NCI-H1092 treated with DMSO at 0.1 percent for 48 hours (cell line): ENCODE data around the gene ANO9.

Source experiments
- DNase-seq: peaks from one replicate; lab custom pipeline; 2025; lab: John Stamatoyannopoulos, UW

The ANO9 gene

DNA sequence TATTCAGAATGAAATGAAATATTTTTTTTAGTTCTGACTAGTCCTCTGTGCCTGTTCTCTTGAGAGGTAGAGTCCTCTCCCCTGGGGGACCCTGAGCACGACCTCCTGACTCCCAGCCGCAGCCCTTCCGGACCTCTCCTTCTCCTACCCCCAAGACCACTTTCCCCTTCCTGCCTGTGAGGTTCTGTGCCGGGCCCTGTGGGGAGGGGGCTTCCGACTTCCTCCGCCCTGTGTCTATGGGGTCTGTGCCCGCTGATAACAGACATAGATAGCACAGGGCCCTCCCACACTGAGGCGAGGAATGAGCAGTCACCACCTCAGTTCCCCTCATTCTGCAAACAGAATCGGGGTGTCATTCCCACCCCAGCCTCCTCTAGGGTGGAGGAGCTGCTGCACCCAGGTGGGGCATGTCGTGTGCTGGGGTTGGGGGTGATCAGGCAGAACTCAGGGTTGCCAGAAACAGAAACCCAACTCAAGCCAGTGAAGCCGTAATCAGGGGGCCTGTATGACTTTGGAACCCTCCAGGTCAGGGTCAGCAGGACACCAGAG is 59.7 kb downstream of the ANO9 start:
- no peak for DNase-seq

DNA sequence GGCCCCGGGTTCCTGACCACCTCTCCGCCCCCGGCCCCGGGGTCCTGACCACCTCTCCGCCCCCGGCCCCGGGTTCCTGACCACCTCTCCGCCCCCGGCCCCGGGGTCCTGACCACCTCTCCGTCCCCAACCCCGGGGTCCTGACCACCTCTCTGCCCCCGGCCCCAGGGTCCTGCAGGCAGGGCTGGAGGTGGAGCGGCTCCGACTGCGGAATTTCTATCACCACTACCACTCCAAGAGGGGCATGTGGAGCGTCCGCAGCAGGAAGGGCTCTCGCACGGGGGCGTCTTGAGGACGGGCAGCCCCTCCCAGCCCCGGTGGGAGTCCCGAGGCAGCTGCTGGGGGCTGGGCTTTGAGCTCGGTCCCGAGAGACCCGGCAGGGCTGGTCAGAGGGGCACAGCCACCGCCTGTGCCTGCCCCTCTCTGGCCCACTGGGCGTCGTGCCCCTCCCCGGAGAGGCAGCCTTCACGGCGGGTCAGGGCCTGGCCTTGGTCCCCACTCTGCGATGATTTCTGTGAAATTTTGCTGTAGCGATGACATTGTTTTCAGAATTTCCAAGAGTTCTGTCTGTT is 60.2 kb downstream of the ANO9 start:
- DNase-seq = no peak

DNA sequence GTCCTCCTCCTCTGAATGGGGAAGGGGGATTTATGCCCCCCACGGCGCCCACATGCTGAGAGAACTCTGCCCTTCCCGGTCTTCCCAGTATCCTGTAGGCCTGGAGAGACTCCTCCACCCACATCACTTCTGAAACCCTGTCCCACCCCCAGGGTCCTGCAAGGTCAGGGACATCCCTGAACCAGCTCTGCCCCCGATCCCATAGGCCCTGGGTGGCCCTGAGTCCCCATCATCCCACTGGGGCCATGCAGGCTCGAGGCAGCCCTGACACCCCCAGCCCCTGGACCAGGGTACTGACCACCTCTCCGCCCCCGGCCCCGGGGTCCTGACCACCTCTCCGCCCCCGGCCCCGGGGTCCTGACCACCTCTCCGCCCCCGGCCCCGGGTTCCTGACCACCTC is 60.8 kb downstream of the ANO9 start:
- DNase-seq = no peak

DNA sequence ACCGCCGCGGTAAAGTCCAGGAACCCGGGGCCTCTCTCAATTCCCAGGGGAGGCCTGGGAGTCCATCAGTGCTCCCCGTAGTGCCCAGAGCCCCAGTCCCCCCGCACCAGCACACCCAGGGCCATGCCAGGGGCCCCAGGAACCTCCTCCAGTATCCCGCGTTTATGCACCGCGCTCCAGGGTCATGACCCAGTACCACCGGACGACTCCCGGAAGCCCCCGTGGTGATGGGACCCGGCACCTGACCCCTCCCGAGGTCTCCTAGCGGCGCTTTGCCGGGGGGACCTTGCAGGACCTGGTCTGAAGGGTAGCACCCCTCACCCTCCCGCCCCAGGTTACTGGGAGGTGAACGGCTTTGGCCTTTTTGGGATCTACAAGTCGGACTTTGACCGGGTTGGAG is 61.3 kb downstream of the ANO9 start:
- DNase-seq = no peak

DNA sequence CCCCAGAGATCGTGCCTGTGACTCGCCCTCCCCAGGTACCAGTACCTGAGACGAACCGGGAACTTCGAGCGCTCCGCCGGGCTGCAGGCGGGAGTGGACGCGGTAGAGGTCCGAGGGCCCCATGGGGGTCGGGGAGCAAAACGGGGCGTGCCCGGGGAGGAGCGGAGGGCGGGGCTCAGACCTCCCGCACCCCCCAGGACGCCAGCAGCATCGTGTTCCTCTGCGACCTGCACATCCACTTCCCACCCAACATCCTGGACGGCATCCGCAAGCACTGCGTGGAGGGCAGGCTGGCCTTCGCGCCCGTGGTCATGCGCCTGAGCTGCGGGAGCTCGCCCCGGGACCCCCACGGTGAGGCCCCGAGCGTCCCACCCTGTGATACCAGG is 61.7 kb downstream of the ANO9 start:
- no peak for DNase-seq

DNA sequence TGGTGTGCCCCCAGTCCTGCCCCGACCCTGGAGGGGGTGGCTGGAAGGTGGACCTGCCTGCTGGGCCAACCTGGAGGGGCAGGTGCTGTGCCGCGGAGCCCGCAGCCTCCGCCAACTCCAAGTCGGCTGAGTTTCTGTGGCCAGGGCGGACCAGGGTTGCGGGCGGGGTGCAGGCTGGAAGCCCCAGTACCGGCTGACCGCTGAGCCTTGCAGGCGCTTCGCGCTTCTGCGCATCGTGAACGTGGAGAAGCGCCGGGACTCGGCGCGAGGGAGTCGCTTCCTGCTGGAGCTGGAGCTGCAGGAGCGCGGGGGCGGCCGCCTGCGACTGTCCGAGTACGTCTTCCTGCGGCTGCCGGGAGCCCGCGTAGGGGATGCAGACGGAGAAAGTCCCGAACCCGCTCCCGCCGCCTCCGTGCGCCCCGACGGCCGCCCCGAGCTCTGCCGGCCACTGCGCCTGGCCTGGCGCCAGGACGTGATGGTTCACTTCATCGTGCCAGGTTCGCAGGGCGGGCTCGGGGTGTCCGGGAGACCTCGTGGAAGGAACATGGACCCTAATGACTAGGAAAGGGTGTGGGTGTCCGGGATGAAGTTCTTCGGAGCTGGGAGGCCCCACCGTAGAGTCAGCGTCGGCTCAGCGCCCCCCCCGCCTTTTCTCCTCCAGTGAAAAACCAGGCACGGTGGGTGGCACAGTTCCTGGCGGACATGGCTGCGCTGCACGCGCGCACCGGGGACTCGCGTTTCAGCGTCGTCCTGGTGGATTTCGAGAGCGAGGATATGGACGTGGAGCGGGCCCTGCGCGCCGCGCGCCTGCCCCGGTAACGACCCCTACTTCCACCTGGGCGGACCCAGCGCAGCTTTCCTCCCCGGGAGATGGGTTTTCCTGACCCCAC is 62.4 kb downstream of the ANO9 start:
- no peak for DNase-seq

DNA sequence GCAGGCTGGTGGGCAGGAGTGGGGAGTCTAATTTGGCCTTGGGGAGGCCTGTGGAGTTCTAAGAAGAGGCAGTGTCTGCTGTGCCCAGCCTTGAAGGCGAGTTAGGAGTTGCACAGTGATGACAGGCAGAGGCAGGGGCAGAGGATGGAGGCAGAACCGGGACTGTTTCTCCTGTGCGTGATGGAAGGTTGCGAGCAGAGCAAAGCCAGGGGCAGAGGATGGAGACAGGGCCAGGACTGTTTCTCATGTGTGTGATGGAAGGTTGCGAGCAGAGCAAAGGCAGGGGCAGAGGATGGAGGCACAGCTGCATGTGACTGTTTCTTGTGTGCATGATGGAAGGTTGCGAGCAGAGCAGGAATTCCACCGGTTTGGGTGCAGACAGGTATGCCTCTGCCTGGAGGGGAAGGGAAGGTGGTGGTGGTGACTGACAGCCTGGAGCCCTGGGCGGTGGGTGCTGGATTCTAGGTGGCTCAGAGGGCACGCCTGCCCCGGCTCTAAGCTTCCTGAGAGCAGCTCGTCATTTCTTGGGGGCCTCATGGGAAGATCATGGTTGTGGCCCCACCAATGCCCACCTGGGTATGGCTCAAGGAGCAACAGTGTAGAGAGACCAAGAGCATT is 63.8 kb downstream of the ANO9 start:
- no peak for DNase-seq

DNA sequence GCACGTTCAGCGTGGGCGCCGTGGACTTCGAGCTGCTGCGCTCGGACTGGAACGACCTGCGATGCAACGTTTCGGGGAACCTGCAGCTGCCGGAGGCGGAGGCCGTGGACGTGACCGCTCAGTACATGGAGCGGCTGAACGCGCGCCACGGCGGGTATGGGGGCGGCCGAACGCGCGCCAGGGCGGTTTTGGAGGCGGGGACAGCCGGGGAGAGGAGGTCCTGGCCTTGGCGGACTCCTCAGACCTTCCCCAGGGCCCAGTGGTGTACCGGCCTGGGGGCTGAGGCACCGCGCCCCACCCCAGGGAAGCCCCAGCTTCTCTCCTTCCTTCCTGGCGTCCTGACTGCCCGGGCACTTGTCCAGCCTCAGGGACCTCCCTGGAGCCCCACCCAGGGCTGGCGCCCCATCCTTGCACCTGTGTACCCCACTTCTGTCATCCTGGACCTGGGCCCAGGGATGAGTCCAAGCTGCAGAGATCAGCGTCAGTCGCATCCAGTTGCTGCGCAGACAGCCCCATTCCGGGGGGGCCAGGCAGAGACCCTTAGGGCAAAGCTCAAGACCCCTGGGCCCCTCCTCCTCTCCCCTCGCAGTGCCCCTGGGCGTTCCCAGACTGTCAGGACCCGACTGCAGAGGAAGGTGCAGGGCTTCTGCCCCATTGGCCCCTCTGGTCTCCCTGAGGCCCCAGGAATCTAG is 64.5 kb downstream of the ANO9 start:
- DNase-seq = no peak

DNA sequence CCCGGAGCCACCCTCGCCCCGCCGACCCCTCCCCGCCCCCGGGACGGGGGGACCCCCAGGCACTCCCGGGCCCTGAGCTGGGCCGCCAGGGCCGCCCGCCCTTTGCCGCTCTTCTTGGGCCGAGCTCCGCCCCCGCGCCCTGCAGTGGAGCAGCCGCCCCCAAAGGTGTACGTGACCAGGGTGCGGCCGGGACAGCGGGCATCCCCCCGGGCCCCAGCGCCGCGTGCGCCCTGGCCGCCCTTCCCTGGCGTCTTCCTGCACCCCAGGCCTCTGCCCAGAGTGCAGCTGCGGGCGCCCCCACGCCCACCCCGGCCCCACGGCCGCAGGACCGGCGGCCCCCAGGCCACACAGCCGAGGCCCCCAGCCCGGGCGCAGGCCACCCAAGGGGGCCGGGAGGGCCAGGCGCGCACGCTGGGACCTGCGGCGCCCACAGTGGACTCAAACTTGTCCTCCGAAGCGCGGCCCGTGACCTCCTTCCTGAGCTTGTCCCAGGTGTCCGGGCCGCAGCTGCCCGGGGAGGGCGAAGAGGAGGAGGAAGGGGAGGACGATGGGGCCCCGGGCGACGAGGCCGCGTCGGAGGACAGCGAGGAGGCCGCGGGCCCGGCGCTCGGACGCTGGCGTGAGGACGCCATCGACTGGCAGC is 65.2 kb downstream of the ANO9 start:
- DNase-seq = no peak

DNA sequence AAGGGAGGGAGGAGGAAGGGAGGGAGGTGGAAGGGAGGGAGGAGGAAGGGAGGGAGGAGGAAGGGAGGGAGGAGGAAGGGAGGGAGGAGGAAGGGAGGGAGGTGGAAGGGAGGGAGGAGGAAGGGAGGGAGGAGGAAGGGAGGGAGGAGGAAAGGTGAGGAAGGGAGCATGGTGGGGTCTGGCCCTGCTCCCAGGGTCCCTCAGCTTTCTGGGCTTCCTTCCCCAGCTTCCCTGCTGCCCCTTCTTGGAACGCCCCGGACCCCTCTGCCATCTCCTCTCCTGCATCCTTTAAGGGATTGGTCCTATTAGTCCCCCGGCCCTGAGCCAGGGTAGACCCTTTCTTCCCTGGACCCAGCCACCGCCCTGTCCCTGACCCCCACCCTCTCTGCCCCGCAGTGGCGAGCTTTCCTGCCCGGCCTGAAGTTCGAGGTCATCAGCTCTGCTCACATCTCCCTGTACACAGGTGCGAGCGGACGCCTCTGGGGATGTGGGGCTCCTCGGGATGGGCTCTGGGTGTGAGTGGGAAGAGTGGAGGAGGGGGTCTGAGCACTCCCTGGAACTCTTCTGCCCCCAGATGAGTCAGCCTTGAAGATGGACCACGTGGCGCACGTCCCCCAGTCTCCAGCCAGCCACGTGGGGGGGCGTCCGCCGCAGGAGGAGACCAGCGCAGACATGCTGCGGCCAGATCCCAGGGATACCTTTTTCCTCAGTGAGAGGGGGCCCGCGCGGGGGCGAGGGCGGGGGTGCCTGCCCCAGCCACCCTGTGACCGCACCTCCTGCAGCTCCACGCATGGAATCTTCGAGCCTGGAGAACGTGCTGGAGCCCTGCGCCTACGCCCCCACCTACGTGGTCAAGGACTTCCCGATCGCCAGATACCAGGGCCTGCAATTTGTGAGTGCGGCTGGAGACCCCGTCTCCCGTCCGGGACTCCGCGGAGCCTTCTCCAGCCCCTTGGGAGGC is 66.5 kb downstream of the ANO9 start:
- DNase-seq = no peak

DNA sequence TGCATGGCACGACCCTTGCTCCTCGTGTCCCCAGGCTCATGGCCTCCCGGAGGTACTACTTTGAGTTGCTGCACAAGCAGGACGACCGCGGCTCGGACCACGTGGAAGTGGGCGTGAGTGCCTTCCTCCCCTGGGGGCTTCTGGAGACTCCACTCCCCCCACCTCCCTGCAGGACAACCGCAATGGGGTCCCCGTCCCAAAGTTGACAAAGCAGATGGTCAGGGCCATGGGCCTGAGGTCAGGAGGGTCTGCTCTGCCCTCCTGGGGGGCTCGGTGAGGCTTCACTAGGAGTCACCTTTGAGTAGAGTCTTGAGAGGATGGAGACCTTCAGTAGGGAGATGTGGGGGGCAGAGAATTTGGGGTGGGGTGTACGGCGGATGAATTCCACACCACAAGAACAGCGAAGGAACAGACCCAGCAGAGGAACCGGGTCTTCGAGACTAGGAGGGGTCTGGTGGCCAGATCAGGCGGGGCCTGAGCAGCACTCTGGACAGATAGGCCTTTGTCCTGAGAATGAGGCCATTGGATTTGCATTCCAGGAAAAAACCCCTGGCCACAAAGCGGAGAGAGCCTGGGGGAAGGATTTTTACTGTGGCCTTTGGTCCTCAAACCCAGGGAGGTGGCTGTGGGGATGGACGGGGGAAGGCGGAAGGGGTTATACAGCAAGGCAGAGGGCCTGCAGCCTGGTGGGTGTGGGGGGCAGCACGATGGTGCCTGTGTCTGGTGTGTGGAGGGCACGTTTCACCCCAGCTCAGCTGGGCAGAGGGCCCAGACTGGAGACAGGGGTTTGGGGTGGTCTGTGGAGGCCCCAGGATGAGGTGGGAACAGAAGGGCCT is 67.9 kb downstream of the ANO9 start:
- no peak for DNase-seq

DNA sequence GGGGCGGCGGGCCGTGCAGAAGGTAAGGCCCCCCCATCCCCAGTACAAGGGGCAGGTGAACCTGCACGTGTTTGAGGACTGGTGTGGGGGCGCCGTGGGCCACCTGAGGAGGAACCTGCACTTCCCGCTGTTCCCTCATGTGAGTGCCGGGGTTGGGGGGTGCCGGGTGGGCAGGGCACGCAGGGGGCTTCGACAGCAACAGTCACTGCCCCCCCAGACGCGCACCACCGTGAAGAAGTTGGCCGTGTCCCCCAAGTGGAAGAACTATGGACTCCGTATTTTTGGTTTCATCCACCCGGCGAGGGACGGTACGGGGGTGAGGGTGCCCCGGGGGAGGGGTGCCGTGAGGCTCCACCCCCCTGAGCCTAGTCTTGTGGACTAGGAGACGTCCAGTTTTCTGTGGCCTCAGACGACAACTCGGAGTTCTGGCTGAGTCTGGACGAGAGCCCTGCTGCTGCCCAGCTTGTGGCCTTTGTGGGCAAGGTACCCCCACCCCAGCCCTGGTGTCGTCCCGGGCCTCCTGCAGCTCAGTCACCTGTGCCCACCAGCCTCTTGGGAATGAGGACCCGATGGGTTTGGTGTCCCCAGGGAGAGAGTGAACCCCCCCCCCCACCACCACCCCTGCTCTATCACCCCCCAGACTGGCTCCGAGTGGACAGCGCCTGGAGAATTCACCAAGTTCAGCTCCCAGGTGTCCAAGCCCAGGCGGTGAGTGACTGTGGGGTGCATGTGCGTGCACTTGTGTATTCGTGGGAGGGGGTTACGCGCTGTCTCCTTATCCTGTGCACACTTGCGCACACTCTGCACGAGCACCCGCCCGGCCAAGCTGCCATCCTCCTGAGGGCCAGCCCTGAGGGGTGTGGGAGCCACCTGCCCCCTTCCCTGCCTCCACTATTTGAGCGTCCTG is 68.7 kb downstream of the ANO9 start:
- DNase-seq = no peak

DNA sequence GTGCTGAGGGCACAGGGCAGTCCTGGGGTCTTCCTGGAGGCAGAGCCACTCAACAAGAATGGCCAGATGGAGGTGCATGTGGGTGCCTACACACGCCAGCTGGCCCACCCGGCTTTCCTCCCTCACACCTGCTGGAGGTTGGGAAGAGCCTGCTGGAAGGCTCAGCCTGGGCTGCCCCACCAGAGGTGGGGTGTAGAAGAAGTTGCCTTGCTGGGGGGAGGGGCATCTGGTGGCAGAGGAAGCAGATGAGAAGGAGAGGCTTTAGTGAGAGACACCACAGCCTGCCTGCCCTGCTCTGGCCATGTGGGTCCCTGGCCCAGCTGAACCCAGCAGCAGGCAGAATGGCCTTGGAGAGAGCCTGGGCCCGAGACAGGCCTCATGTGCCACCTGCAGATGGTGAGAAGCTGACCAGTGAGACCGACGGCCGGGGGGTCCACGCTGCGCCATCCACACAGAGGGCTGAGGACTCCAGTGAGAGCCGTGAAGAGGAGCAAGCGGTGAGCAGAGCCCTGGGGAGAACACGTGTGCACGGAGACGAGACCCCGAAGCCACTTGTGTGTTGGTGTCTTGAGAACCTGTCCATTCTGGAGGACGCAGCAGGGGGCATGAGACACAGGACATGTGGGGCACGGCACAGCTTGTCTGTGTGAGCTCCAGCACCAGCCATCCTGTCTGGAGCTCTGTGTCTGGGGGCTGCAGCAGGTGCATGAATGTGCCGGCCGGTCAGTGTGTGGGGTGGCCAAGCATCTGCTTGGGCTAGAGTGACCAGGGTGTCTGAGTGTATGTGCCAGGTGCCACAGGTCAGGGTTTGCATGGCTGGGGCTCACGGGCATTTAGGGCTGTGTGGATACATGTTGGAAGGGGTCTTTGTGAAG is 69.9 kb downstream of the ANO9 start:
- no peak for DNase-seq

DNA sequence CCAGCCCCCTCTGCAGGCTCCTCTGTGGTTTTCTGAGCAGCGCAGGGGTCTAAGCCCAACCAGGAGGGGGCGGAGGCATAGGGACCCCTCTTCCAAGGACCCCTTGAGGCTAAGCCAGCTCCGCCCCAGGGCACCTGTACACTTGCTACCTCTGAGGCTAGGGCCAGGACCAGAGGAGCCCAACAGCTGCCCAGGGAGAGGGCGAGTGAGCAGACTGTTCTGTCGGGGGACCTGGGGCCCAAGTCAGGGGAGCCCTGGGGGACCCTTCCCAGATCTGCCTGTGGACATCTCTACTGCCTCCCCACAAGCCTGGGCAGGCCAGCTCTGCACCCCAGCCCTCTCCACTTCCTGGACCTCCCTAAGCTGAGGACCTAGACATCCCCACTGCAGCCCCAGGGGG is 70.8 kb downstream of the ANO9 start:
- no peak for DNase-seq

DNA sequence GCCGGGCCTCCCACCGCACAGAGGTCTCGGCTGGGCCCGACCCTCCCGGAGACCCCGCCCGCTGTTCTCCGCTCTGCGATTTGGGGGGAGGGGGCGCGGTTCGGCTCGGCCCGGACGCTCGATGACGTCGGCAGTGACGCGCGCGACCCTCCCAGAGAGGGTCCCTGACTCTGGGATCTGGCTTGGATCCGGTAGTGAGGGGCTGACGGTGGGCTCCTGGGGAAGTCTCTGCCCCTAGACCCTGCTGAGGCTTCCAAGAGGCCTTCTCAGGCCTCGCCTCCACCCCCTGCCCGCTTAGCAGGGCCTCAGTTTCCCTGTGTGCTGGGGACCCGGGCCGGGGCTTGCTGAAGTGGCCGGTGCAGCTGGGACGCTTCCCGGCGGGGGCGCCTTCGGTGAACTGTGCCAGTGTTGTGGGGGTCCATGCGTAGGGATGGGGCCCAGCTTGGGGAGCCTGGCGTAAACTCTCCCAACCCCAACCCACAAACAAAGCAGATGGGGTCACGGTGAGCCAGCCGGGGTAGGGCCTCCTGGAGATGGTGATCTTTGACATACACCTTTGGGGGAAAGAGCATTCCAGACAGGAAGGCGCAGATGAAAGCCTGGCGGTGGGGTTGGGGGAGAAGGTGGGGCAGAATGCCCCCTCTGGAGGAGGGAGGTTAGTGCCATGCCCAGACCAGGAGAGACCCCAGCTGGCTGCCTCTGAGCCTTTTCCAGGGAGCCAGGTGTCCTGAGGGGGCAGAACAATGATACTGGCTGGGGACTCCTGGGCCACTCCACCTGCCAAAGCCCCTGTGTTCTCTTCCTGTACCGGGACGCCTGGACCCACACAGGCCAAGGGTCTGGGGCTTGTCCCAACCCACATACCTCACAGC is 71.5 kb downstream of the ANO9 start:
- peak; percentile 17 for DNase-seq

DNA sequence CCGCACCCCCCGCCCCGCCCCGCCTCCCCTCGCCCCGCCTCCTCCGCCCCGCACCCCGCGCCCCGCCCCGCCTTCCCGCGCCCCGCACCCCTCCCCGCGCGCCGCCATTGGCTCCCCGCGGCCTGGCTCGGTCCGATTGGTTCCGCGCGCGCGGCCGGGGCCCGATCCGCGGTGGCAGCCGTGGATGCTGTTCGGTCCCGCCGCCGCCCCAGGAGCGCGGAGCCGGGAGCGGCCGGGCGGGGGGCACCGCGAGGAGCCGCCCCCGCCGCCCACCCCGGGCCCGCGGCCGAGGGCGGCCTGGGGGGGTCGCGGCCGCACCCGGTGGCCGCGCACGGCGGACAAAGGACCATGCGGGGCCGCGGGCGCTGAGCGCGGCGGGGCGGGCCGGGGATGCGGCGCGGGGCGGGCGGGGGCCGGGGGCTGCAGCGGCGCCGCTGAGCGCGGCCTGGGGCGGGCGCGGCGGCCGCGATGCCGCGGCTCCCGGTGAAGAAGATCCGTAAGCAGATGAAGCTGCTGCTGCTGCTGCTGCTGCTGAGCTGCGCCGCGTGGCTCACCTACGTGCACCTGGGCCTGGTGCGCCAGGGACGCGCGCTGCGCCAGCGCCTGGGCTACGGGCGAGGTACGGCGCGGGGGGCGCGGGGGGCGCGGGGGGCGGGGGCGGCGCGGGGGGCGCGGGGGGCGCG is 72.3 kb downstream of the ANO9 start, which contains the start of gene B4GALNT4:
Gene B4GALNT4, plus strand, starts transcription at position 164 of the 683 bp plus-strand sequence. Its CDS starts 305 bp downstream, at position 469.
- DNase-seq = peak; percentile 30
